ENCODE measurements around the gene MAPRE2. TPM values are rescaled to one million over a fixed set of nuclear protein-coding genes. Genes with fewer than 3 reads are reported as not detected.

The MAPRE2 gene
- total RNA-seq, 1 donor from 2014 or later = 47.9 TPM

DNA sequence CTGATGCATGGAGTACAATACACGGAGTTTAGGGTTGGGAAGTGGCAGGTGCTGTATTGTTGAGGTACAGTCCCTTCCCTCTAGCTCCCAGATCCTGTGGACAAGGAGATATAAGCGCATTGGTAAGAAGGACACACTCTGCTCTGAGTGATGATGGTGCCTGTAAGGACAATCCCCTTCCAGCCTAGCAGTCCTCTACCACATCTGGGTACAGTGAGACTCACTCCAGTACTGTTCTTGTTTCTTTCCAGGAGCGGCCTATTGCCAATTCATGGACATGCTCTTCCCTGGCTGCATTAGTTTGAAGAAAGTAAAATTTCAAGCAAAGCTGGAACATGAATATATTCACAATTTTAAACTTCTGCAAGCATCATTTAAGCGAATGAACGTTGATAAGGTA, 56.0 kb downstream of the MAPRE2 start:
- Mint-ChIP-seq H3K9me3 (ENCODE audit: low read depth) (peaks cover 3% of the 10 kb centered on the region), H3K36me3 (ENCODE audit: insufficient read depth) (peaks cover 15% of the 10 kb centered on the region), H3K4me3 (ENCODE audit: low read depth) (no peak overlapping the region), H3K4me1 (ENCODE audit: low read depth) (no peaks in the 10 kb centered on the region), H3K27me3 (no peaks in the 10 kb centered on the region), H3K27ac (no peak overlapping the region)
- no peak for DNase-seq (ENCODE audit: low spot score, unreplicated experiment)
- TF ChIP-seq, protein P1, sequence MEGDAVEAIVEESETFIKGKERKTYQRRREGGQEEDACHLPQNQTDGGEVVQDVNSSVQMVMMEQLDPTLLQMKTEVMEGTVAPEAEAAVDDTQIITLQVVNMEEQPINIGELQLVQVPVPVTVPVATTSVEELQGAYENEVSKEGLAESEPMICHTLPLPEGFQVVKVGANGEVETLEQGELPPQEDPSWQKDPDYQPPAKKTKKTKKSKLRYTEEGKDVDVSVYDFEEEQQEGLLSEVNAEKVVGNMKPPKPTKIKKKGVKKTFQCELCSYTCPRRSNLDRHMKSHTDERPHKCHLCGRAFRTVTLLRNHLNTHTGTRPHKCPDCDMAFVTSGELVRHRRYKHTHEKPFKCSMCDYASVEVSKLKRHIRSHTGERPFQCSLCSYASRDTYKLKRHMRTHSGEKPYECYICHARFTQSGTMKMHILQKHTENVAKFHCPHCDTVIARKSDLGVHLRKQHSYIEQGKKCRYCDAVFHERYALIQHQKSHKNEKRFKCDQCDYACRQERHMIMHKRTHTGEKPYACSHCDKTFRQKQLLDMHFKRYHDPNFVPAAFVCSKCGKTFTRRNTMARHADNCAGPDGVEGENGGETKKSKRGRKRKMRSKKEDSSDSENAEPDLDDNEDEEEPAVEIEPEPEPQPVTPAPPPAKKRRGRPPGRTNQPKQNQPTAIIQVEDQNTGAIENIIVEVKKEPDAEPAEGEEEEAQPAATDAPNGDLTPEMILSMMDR (IDR thresholded peaks at IDR 0.05; ENCODE audit: unreplicated experiment) = no peak

DNA sequence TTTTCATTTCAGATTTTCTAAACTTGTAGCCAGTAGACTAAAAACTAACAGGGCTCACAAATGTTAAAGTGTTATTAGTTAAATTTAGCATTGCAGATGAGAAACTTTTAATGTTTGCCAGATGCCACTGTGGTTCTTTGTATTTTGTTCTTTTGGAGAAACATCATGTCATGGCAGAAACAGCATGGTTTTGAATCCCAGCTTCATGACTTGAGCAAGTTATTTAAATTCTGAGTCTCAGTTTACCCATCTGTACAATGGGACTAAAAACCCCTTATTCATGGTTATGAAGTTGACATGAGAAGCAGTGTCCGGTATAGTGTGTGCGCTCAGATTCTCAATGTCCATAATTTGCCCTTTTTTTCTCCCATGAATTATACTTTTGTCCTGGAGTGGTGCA, 56.5 kb downstream of the MAPRE2 start:
- no peak overlapping the region for H3K27ac Mint-ChIP-seq
- no peak overlapping the region for H3K4me3 Mint-ChIP-seq (ENCODE audit: low read depth)
- peaks cover 18% of the 10 kb centered on the region for H3K36me3 Mint-ChIP-seq (ENCODE audit: insufficient read depth)
- TF ChIP-seq, protein P1 (IDR thresholded peaks at IDR 0.05; ENCODE audit: unreplicated experiment) = no peak
- peaks cover 3% of the 10 kb centered on the region for H3K9me3 Mint-ChIP-seq (ENCODE audit: low read depth)
- H3K4me1 Mint-ChIP-seq (ENCODE audit: low read depth) = no peaks in the 10 kb centered on the region
- no peak for DNase-seq (ENCODE audit: low spot score, unreplicated experiment)
- no peaks in the 10 kb centered on the region for H3K27me3 Mint-ChIP-seq

DNA sequence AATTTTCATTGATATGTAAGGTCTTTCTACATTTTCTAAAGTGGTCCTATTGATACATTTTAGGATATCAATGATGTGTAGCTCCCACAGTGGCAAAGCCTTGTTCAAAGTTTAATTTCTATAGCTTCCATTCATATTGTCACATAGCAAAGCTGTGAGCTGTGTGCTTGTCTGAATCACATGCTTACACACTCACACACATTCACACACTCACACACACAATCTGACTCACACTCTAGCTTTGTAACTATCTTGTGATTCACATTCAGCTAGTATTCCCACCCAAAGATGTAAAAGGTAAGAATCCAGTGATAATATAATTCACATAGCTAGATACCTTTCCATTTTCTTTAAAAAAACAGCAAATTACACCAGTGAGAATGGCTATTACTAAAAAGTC, 58.7 kb downstream of the MAPRE2 start:
- H3K9me3 Mint-ChIP-seq (ENCODE audit: low read depth) = peaks cover 3% of the 10 kb centered on the region
- DNase-seq (ENCODE audit: low spot score, unreplicated experiment) = no peak
- TF ChIP-seq, protein P1 (IDR thresholded peaks at IDR 0.05; ENCODE audit: unreplicated experiment) = no peak
- no peak overlapping the region for H3K4me3 Mint-ChIP-seq (ENCODE audit: low read depth)
- no peaks in the 10 kb centered on the region for H3K27me3 Mint-ChIP-seq
- no peaks in the 10 kb centered on the region for H3K4me1 Mint-ChIP-seq (ENCODE audit: low read depth)
- no peak overlapping the region for H3K27ac Mint-ChIP-seq
- H3K36me3 Mint-ChIP-seq (ENCODE audit: insufficient read depth) = peaks cover 18% of the 10 kb centered on the region

DNA sequence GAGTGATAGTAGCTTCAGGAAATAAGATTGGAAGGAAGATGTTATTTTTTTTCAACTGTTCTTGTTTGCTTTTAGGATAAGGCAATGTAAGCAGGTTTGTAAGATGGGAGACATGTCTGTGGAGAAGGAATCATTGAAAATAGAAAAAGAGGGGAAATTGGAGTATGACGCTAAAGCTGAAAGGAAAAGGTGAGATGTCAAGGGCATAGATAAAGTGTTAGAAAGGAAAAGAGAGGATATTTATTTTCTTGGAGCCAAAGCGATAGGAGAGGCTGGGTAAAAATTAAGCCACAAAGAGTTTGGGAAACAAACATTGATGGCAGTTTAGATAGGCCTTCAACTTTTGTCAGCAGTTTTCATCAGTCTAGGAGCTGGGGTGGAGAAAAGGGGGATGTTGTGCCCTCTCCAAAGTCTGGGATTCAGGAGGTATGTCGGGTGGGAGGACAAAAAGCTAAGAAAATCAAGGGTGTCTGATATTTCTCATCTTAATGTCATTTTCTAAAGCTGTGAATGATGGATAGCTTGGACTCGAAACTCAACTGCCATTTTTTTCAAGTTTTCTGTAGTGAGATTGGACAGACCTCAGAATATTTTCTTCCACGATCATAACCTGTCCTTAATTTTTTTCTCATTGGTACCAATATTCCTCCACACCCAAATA, 63.3 kb downstream of the MAPRE2 start:
- peaks cover 7% of the 10 kb centered on the region for H3K9me3 Mint-ChIP-seq (ENCODE audit: low read depth)
- no peak overlapping the region for H3K4me3 Mint-ChIP-seq (ENCODE audit: low read depth)
- H3K4me1 Mint-ChIP-seq (ENCODE audit: low read depth) = no peaks in the 10 kb centered on the region
- no peak overlapping the region for H3K27ac Mint-ChIP-seq
- H3K36me3 Mint-ChIP-seq (ENCODE audit: insufficient read depth) = peaks cover 26% of the 10 kb centered on the region
- no peak for DNase-seq (ENCODE audit: low spot score, unreplicated experiment)
- TF ChIP-seq, protein P1 (IDR thresholded peaks at IDR 0.05; ENCODE audit: unreplicated experiment) = no peak
- H3K27me3 Mint-ChIP-seq = no peaks in the 10 kb centered on the region

DNA sequence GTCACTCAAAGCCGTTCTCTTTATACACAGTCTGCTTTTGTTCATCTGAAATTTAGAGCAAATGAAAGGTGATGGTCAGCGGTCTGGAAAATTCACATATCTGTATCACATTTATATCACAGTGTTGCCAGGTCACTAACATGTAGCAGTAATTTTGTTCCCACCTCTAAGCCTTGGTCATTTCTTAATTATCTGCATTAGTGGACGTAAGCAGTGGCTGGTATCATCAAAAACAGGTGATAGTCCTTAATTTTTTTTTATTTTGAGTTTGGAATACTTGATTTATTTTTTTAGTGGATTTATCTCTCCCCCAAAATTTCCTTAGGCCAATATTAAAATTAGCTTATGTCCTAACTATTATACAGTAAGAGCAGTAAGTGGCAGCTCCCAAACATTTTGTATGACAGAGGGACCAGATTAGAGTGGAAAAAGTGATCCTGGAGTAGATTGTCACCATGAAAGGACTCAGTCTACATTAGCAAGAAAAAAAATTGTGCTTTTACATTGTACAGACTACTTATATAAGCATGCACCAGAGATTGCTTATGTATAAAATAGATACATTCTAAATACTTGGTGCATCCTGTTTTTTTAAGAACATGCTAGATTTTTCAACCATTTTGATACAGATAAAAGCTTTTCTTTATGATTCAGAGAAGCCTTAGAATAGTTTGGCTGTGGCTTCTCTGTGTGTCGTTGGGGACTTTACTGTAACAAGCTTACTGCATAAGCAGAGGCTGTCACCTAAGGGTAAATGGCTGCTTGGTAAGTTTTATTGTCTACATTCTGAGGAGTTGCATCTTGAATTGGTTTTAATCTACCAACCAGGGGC, 65.0 kb downstream of the MAPRE2 start:
- Mint-ChIP-seq H3K4me1 (ENCODE audit: low read depth) (no peaks in the 10 kb centered on the region), H3K27ac (no peak overlapping the region), H3K27me3 (no peaks in the 10 kb centered on the region), H3K4me3 (ENCODE audit: low read depth) (no peak overlapping the region), H3K36me3 (ENCODE audit: insufficient read depth) (peaks cover 30% of the 10 kb centered on the region), H3K9me3 (ENCODE audit: low read depth) (peaks cover 10% of the 10 kb centered on the region)
- DNase-seq (ENCODE audit: low spot score, unreplicated experiment) = no peak
- TF ChIP-seq, protein P1 (IDR thresholded peaks at IDR 0.05; ENCODE audit: unreplicated experiment) = no peak

Data from progenitor cell of endocrine pancreas (in vitro differentiated cells).